ENCODE data around the gene ACAP3.

The ACAP3 gene

GRCh38 chr1:1307923-1308755 is at the start of gene ACAP3, which contains the start of gene PUSL1:
Gene ACAP3, minus strand, starts transcription at chr1:1307930. Its CDS starts 115 bp downstream, at chr1:1307815.
Gene PUSL1, plus strand, starts transcription at chr1:1308597. Its CDS starts 47 bp downstream, at chr1:1308644.
- DNase-seq, result peak; percentile 86 to 87

- DNase-seq, result no peak
These were observed 49.2 kb upstream of the ACAP3 start for GRCh38 chr1:1356796-1357401.

- no peak for DNase-seq
These were observed 48.6 kb upstream of the ACAP3 start for GRCh38 chr1:1356166-1356795.

- DNase-seq, result no peak
These were observed 47.7 kb upstream of the ACAP3 start for GRCh38 chr1:1355416-1355815.

GRCh38 chr1:1354271-1355247 is 46.8 kb upstream of the ACAP3 start:
- no peak for DNase-seq

GRCh38 chr1:1353389-1354151 is 45.8 kb upstream of the ACAP3 start:
- DNase-seq, result no peak

GRCh38 chr1:1352786-1353388 is 45.2 kb upstream of the ACAP3 start:
- no peak for DNase-seq

- DNase-seq, result no peak
These were observed 44.0 kb upstream of the ACAP3 start for GRCh38 chr1:1351511-1352427.

- peak; percentile 64 to 70 for DNase-seq
These were observed 41.7 kb upstream of the ACAP3 start, which contains the start of gene DVL1 for GRCh38 chr1:1349256-1350012. Gene DVL1, minus strand, starts transcription at chr1:1349418. Its CDS starts 353 bp downstream, at chr1:1349065.

GRCh38 chr1:1348420-1349255 is 40.9 kb upstream of the ACAP3 start:
- DNase-seq, result no peak

GRCh38 chr1:1347663-1348419 is 40.1 kb upstream of the ACAP3 start:
- no peak for DNase-seq

GRCh38 chr1:1347026-1347595 is 39.4 kb upstream of the ACAP3 start:
- no peak for DNase-seq

GRCh38 chr1:1346501-1346890 is 38.8 kb upstream of the ACAP3 start:
- DNase-seq, result no peak

GRCh38 chr1:1345860-1346500 is 38.2 kb upstream of the ACAP3 start:
- no peak for DNase-seq

GRCh38 chr1:1345384-1345783 is 37.7 kb upstream of the ACAP3 start:
- DNase-seq, result no peak

GRCh38 chr1:1344655-1345361 is 37.1 kb upstream of the ACAP3 start:
- DNase-seq, result peak; percentile 61 to 71
